ENCODE data around the gene MANEA.
"Not testable (repeated sequence)": the region's sequence is repeated elsewhere in the genome, so short reads cannot be mapped to it uniquely, and the experiment has no call there.

MANEA gene, protein sequence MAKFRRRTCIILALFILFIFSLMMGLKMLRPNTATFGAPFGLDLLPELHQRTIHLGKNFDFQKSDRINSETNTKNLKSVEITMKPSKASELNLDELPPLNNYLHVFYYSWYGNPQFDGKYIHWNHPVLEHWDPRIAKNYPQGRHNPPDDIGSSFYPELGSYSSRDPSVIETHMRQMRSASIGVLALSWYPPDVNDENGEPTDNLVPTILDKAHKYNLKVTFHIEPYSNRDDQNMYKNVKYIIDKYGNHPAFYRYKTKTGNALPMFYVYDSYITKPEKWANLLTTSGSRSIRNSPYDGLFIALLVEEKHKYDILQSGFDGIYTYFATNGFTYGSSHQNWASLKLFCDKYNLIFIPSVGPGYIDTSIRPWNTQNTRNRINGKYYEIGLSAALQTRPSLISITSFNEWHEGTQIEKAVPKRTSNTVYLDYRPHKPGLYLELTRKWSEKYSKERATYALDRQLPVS

DNA sequence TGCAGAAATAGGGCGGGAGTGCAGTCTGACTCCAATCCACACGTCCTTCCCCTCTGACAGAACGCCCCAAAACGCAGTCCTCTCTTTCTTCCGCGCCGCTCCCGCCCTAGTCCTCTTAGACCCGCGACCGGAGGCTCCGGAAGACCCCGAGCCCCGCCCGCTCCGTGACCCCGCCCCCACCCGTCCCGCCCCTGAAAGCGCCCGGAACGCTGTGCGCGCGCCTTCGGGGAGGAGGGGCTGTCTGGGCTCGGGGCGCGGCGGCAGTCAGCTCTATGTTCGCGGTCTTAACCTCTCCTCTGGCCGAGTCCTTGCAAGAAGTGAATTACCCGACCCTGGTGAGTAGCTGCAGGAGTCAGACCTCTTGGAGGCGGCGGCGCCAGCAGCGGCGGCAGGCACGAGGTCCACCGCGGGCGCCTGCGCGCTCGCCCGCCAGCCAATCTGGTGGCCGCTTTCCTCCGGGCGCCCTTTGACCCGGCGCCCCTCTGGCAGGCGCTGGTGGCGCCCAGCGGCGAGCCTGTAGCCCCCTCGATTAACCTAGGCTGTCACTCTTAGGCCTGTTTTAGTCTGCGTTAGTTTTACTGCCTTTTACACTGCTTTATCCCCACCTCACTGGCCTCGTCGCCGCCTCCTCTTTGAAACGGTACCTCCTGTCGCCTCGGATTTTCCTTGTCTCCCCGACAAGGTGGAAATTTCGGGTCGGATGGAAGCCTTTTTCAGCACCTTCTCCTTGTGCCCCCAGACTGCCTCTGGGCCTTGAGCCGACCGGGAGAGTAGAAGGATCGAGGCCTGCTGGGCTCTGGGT lies at the start of gene MANEA:
TSS of gene MANEA (plus strand) at position 232 of the 802 bp plus-strand sequence. CDS start 8,905 bp downstream, outside the sequence.
- peak; percentile 45 for DNase-seq

DNA sequence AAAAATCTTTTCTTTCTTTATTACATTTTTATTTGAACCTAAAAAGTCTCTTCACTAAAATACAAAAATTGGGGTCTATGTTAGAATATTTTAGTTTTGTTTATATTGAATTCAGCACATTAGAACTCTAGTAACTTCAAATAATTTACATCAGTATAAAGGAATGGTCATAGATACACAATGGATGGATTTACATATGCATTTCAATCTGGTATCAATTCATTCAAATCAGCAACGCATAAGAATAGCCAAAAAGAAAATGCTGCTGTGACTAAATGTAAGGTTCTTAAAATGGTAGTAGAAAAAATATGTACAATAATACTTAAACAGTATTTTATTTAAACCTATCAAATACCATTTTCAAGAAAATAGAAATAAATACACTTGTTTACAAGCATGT lies 47.6 kb upstream of the MANEA start:
- no peak for DNase-seq

DNA sequence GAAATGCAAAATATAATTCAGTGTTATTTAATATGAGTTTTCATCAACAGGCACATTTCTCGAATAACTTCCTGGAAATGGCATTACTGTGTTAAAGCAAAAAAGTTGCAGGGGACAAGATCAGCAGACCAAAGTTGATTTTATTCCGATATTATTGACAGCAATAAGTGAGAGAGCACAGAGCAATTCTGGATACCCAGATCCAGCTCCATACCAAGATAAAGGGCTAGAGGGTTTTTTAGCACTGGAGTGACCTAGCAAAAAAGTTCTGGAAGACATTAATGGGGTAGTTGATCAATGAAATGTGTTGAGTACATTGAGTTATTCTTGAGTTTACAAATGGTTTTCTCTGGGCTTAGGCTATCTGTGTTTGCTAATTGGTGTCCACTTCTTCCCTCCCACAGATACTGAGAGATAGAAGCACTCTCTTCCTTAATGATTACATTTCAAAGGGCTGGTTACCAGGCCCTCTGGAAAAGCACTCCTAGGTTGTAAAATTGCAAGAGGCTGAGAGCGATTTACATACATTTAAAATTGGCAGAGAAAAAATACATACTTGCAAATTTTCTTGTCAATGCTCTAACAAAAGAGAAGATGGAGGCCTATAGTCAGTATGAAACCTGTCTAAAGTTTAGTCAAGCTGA lies 47.0 kb upstream of the MANEA start:
- no peak for DNase-seq

DNA sequence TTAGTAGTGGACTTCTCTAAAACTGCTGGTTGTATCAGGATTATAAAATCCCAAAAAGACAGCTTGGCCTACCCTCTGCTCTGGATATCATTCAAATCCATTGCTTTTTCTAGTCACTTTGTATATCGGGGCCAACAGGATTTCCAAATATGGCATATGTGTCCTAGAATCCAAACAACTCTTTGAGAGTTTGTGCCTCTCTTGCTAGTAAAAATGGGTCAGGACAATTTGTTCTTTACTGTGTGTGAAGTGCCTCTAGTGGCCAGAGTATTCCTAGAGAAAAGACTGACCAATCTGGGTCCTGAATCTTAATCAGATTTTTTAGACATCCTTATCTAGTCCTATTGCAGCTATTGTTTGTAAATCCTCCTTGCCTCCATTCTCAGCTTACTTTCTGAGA lies 33.5 kb upstream of the MANEA start:
- no peak for DNase-seq

DNA sequence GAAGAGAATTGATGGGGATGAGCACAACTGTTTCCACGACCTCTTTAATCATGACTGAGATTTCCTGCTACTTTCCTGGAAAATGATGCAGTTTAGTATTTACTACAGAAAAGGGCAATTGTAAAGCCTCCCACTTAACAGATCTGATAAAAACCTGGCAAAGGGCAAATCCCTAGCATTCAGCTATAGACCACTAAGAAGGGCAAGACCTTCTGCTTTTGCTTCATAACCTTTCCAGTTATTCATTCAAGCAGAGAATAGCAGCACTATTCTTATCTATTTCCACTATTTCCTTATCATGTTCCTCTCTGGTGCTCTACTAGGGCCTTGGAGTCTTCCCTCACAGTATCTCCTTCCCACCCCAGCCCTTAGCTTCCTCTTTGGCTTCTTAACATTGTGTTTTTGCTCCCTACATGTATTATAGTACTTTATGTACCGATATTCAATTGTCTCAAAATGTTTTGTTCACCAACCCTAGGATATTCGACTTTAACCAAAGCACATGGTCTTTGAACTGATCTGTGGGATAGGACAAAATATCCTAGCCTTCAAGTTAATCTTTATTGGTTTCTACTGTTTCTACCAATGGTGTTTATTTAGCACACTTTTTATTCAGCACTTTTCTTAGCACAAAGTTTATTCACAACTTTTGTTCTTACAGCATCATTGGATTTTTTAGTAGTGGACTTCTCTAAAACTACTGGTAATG lies 32.7 kb upstream of the MANEA start:
- DNase-seq = no peak

DNA sequence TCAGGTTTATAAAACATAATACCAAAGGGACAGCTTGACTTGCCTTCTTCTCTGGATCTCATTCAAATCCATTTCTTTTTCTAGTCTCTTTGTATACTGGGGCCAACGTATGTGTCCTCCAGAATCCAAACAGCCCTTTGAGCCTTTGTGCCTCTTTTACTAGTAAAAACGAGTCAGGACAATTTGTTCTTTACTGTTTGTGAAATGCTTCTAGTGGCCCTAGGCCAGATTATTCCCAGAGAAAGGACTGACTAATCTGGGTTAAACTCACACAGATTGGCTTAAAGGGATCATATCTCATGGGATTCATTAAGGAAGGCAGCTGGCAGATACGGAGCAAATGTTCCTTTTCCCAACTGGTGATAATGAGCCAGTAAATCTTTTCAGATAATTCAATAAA lies 32.1 kb upstream of the MANEA start:
- DNase-seq = no peak

DNA sequence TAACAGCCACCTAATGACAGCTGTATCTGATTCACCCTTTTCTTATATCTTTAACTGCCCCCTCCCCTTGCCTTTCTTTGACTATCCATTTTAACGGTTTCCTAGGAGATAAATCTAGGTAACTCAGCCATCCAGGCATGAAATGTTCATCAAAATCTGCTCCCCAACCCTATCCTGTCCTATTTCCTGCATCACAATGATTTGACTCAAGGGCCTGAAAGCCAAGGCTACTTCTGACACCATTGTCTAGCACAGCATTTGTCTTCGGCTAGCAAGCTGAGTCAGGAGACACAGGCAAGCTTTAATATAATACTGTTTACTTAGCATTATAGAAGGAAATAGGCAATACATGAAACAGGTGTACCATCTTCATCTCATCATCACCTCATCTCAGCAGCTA lies 31.6 kb upstream of the MANEA start:
- DNase-seq = no peak

DNA sequence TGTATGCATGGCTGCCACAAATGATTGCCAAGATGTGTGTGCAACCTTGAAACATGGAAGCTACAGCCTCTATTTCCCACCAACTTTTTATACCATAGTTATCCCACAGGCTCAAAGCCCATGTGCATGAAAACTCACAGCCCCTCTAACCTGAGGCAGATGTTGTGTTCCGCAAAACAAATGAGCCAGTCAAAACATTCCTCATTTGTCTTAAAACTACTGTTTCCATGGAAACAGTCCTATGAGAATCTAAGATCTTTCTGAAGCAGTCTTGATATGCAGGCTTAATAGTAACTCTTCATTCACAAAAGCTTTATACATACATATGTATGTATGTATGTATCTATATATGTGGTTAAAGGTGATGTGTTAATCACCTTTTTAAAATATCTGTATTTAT lies 31.2 kb upstream of the MANEA start:
- DNase-seq = no peak

DNA sequence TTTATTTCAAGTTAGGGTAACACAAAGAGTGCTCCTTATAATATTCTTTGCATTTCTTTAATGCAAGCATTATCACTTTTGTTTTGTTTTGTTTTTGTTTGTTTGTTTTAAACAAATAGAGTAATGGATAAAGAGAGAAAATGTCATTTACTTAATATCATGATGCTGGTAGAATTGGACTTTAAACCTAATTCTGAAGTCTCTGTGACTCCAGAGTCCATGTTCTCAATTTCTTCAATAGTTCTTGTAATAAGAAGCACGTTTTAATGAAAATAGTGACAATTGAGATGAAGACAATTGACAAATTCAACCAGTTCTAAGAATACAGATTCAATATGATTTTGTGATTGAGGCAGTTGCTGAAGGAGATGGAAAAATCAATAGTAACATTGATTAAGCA lies 30.3 kb upstream of the MANEA start:
- no peak for DNase-seq

DNA sequence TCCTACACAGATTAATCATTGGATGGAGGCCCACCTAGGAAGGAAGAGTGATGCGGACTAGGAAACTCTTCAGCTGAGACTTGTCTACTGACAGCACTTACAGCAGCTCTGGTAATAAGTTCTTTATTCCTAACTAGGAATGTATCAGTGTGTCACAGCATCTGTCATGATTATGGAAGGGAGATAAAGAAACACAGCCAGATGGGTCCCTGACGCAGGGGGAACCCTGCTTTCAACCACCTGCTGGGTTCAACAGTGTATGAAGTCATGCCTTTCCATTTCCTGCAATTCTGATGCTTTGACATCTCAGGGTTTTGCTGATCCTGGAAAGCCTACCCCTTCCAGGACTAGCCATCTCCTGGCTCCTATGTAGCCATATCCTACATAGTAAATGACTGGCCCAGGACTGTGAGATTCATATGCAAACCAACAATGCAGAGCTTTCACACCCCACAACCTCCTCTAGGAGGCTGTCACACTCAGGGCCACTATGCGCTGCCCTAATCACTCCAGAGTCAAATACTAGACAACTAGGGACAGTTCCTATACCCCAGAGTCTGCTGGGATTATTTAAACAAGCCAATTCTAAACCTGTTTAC lies 29.0 kb upstream of the MANEA start:
- DNase-seq = no peak

DNA sequence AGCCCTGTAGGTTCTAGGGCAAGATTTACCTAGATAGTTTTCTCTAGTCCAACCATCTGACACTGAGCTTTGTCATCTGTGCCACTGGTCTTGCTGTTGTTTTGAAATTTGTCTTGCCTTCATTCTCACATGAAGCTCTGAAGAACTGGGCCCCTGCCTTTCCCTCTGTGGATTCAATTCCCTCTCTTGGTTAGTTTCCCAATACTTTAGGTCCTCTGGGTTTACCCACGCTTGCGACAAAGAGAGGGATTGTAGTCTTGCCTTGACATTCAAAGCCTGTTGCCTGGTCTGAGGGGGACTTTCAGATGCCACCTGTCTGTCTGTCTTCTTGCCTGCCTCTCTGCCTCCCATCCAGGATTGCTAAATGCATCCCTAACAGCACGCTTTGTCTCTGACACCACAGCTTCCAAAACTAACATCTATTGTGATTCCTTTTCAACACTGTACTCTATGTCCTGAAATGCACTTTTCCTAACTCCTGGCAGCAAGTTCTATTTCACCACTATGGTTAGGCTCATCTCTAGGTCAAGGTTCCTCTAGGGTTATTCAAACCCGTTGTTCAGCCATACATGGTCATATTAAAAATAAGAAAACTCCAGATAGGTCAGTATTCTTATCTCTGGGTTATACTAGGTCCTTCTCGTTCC lies 25.5 kb upstream of the MANEA start:
- DNase-seq = no peak

DNA sequence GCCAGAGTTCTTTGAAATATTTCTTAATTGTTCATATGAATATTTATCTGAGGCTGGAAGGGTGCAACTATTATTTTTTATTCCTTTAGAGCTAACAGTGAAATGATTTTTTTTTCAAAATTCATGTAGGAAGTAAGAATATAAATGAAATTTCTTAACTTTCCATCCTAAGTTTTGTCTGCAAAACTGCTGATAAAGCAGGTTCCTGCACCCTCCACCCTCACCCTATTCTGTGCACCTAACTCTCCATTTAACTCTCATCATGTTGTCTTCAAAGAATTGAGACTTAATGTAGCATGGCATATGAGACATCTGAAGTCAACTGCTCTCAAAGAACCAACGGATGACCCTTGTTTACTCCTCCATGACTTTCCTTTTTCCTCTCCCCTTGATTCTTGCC lies 23.5 kb upstream of the MANEA start:
- DNase-seq = no peak

DNA sequence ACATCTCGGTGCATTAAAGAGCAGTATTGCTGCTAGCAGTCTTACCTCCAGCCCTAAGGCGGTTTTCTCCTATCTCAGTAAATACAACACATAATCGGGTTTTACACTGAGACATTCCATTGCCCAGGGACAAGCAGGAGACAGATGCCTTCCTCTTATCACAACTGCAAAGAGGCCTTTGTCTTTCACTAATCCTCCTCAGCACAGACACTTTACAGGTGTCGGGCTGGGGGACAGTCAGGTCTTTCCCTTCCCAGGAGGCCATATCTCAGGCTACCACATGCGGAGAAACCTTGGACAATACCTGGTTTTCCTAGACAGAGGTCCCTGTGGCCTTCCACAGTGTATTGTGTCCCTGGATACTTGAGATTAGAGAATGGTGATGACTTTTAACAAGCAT lies 16.4 kb upstream of the MANEA start:
- DNase-seq = not testable (repeated sequence)

DNA sequence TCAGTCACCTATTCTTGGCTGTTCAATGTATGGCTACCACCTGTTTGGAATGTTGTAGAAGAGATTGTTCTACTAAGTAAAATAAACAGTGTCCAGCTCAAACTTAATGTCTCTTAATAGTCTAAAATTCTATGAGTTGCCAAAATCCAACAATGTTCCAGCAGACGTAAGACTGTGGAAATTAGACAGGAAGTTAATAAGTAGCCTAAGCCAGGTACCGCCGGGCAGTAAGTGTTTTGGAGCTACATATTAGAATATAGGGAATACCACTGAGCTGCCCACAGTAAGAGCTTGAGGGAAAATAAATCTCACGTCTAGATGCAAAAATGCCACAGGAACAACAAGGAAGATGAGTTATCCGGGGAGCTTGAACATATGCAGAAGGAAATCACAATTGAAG lies 7.8 kb upstream of the MANEA start:
- no peak for DNase-seq

DNA sequence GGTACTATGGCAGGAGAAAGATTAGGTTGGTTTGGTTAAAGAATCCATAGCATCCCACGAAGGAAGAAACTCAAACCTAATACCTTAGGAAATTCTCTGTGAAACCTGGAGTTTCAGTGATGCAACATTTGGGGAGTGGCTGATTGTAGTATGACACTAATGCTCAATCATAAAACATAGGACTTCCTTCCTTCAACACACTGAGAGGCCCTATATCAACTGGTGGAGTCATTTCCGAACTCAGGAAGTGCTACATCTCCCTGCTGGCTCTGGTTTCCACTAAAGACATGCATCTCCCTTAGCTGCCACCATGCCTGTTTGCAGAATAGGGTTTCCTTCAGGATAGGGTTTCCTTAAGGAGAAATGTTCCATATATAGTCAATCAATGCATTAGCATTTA lies 5.2 kb upstream of the MANEA start:
- no peak for DNase-seq

DNA sequence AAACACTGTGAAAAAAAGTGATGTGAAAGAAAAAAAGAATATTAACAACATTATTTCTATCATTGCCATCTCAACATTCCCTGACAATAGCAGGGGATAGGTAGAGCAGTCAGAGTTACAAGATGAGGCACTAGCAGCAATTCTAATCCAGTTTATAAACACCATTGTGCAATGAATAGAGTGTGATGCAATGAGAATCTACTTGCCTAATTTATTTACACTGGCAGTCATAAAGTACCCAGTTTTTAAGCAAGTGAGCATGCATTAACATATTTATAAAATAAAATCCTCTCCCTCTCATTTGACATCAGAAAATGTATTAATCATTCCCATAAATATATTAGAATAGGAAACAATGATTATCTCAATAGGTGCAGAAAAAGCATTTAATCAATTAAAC lies 2.5 kb upstream of the MANEA start:
- no peak for DNase-seq

DNA sequence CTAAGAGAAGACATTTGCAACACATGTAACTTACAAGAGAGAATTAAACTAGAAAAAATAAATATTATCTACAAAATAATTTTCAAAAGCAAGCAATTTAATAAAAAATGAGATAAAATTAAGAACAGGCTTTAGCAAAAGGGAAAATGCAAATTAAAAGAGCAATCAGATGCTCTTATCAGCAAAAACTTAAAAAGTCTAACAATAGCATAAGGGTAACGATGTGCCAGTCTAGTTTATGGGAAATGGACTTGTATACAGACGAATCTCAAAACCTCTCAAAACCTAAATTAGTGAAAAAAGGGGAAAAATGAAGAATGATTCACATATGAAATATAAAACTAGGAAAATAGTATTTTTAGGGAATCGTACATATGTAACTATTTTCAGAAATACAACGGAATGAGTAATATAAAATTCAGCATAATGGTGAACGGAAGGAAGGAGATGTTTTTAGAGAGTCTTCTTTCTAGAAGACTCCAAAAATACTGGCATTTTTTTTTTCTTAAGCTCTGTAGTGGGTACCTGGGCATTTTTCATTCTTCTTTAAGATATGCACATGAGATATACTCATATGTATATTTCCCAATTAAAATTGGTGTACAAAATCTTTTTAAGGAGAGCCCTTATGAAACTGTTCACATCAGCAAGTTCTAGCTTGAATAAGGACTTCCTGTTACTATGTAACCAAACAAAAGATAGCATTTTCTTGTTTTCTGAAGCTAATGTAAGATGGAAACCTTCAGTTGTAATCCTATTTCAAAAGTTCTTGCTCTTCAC lies 927 bp upstream of the MANEA start:
- no peak for DNase-seq

DNA sequence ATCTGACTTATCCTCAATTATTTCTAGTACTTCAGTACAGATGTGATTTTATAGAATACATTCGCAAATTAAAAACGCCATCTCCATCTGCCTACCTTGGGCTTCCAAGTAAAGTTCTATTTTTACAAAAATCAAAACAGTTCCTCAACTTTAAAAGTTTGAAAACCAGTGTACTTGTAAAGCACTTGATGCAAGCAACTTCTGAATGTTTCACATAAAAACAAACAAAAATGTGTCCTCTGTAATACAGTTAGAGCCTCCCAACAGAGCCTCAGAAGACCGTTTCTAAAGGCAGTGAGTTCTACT lies 384 bp upstream of the MANEA start:
- DNase-seq = no peak

DNA sequence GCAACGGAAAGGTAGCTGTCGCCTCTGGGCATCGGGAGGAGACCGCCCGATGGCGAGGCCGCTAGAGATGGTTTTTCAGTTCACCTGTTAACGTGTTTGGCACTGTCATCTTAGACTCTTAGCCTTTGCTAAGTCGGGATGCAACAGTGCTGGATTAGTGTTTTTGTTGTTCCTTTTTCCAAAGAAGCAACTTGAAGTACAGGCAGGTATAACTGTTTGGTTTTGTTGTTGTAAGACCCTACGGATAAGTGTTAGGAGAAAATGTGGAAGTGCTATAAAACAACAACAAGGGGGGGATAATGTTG lies 723 bp downstream of the MANEA start:
- no peak for DNase-seq

DNA sequence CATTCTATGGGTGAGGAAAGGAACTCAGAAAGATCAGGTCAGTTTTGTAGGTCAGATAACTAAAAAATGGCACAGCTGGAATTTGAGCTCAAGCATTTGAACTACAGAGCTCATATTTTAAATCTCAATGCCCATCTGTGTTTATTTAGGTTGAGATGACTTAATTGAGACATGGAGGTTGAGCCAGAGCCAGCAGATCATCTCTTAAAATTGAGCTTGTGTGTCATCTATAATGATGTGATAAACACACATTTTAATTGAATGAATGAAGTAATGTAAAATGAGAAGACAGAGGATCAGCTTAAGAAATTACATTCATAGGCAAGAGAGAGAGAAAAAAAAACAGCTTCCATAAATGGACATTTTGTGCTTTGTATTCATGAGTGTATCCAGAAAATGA lies 3.7 kb downstream of the MANEA start:
- no peak for DNase-seq

DNA sequence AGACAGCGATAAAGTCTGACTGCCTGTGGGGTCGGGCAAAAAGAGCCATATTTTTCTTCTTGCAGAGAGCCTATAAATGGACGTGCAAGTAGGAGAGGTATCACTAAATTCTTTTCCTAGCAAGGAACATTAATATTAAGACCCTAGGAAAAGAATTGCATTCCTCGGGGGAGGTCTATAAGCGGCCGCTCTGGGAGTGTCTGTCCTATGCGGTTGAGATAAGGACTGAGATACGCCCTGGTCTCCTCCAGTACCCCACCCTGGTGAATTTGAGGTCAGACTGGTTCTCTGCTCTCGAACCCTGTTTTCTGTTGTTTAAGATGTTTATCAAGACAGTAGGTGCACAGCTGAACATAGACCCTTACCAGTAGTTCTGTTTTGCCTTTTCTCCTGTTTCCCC lies 6.9 kb downstream of the MANEA start:
- DNase-seq = not testable (repeated sequence)

DNA sequence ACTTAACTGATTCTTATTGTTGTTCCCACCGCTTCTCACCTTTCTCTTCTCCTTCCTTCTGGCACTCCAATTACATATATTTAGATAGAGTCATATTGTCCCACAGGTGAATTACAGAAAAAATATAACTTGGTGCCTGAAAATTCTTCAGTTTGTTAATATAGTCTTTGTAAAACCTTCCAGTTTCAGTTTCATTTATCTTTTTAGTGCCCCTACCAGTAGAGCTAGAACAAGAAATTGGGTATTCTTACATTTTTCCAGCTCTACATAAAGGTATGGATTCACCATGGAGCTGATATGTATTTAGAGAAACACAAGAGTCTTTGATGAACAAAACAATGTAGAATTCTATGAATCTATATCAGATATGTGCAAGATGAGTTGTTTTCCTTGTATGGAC lies 10.7 kb downstream of the MANEA start:
- no peak for DNase-seq

All from NCI-H1092 (cell line).